HG02938 (cell line): ENCODE measurements around the gene NCMAP.
"Not testable (repeated sequence)": the region's sequence is repeated elsewhere in the genome, so short reads cannot be mapped to it uniquely, and the experiment has no call there.

Source experiments
- ATAC-seq: cut with Tn5 transposase; IDR thresholded peaks from one replicate; pipeline ENCODE4 v1.9.1; 2021; ENCODE audit warnings: mild to moderate bottlenecking, moderate library complexity; ENCODE audit not compliant: unreplicated experiment

NCMAP gene, protein sequence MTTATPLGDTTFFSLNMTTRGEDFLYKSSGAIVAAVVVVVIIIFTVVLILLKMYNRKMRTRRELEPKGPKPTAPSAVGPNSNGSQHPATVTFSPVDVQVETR

DNA sequence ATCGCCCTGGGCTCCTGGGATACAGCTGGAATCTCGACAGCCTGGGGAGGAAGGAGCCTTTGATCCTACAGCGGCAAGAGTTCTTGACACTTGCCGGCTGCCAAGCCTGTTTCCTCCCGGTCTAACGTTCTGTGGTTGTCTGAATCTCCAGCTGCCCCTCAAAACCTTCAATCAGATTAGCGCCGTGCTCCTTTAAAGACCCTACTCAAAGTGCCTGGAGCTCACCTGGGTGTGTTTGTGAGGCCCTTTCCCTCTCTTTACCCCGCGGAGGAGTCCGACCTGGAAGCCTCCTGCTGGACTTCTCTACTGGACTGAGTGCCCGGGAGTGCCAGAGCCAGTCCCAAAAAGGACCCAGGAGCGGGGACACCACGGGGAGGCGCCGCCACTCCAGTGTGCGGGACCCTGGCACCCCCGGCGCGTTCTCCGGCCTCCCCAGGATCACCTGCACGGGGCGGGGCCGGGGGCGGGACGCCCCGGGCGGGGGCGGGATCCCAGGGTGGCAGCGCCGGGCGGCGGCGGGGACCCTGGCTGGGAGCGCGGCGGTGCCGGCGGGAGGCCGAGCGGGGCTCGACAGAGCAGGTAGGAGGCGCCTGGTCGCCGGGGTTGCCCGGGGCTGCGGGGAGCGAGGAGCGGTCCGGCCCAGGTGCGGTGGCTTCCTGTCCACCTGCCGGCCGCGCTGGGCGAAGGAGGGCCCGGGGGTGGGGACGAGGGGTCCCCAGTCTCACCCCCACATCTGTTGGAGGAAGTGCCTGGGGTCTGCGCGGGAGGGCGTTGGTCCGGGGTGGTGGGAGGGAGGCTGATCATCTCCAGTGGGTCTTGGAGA, at the start of gene NCMAP:
NCMAP (plus strand) TSS at position 497 of the 823 bp plus-strand sequence. CDS start 39,344 bp downstream, outside the sequence.
- ATAC-seq = no peak

DNA sequence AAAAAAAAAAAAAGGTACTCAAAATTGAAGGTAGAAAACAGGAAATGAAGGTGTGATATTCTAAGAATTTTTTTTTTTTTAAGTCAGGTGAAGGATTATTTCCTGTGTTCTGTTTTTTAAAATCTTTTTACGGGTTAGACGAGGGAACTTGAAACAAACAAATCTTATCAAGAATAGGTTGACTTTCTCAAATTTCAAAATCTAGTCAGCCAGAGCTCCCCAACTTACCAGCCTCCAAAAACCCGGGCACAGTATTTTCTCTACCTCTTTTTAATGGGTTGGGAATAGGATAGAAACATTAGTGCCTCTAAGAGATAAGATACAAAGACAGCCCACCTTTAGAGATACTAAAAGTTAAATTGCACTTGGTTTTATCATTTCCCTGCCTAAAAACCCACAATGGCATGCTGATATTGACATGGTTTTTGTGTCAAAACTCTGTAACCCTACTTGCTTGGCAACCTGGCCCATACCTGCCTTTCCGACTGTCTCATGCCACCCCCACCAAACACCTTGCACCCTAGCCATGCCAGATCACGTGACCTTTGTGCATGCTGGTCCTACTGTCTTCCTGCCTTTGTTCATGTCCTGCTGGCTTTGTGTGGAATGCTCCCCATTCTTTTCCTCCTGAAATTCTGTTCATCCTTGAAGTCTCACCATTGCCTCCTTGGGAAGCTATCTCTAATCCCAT, 49.1 kb upstream of the NCMAP start:
- no peak for ATAC-seq

DNA sequence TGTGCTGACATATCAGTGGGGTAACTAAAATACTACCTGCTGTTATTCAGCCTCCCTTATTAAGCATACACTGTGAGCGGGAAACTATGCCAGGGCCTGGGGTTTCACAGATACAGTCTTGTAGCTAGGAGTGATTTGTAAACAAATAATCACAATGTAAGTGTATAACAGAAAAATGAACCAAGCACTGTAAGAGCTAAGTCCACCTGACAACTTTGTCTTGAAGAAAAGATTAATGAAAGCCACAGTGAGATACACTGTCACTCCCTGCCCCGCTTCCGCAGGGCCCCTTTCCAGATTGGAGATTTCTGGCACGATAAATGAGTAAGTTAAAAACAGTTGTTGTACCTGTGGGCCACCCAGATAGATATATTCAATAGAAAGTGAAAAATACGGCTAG, 48.5 kb upstream of the NCMAP start:
- ATAC-seq = no peak

DNA sequence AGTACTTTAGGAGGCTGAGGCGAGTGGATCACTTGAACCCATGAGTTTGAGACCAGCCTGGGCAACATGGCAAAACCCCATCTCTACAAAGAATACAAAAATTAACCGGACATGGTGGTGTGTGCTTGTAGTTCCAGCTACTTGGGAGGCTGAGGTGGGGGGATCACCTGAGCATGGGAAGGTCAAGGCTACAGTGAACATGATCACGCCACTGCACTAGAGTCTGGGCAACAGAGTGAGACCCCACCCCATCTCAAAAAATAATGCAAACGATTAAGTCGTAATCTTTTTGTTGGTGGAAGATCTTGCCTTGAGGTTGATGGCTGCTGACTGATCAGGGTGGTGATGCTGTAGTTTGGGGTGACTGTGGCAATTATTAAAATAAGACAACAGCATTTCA, 47.0 kb upstream of the NCMAP start:
- ATAC-seq = no peak

DNA sequence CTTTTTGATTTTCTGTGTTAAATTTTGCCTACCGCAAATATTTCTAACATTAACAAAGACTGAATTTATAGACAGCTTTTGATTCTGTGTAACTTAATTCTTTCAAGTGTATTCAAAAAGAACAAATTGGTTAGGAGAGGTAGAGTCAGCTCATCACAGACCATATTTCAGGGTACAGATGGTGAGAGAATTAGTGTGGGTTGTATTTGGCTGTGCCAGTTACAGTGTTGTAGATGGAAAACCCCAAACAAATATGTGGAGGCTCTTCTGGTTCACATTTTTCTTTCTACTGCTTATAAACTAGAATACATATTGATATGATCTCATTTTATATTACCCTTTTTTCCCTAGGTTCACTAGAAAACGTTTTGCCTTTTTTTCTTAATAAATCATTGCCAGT, 42.2 kb upstream of the NCMAP start:
- ATAC-seq = no peak

DNA sequence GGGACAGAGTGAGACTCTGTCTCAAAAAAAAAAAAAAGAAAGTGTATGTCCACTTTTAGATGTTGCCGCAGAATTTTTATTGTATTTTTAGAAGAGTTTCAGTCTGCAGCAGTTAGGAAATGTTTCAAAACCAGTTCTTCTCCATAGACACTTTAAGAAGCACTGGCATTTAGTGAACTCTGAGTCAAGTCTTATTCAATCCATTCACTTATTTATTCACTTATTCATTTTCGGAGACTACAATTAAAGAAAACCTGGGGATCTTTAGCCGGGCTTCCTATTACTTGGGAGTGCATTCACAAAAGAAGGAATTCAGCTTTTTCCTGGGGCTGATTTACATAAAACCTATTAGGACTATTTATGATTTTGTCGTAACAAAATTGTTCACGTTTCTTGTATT, 40.9 kb upstream of the NCMAP start:
- no peak for ATAC-seq

DNA sequence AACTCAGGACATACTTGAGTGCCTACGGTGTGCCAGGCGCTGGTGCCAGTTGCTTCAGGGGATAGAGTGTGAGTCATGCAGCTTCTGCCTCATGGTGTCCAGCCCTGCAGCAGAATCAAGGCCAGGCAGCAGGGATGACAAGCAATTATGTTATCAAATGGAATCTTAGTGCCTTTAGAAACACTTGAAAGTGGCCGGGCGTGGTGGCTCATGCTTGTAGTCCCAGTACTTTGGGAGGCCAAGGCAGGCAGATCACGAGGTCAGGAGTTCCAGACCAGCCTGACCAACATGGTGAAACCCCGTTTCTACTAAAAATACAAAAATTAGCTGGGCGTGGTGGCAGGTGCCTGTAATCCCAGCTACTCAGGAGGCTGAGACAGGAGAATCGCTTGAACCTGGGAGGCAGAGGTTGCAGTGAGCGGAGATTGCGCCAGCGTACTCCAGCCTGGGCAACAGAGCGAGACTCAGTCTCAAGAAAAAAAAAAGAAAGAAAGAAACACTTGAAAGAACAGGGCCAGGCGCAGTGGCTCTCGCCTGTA, 40.1 kb upstream of the NCMAP start:
- not testable (repeated sequence) for ATAC-seq

DNA sequence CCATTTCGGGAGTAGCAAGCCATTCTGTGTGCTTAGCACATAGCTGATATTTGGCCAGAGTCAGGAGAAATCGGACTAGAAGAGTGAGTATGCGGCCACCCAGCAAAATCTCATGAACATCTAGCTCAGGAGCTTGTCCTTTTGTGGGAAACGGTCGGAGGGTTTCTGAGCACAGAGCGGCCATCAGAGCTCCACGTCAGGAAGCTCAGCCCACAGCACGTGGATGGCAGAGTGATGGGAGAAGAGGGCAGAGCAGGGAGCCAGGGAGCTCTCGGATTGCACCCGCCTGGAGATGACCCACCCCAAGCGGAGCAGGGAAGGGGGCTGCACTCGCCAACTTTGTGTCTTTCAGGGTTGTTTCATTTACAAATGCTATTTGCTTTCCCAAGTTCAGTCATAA, 39.4 kb upstream of the NCMAP start:
- ATAC-seq = no peak

DNA sequence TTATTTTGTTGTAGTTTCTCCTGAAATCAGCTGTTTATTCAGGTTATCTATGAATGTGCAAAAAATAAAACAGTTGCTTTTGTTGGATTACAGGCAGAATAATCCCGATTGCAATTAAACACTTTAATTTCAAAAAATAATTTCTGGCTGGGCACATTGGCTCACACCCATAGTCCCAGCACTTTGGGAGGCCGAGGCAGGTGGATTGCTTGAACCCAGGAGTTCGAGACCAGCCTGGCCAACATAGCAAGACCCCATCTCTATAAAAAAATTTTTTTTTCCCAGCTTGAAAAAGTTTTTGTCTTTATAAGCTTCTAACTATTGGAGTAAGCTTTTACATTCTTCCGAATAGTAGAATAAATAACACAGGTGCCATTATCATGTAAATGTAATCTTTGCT, 38.0 kb upstream of the NCMAP start:
- ATAC-seq = no peak

DNA sequence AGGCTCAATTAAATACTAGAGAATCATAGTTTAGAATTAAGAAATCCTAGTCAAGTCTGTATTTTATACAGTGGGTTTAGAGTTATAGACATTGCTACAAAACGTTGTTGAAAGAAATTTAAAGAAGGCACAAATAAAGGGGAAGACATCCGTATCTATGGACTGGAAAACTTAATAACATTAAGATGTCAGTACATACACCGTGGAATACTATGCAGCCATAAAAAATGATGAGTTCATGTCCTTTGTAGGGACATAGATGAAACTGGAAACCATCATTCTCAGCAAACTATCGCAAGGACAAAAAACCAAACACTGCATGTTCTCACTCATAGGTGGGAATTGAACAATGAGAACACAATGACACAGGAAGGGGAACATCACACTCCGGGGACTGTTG, 35.6 kb upstream of the NCMAP start:
- not testable (repeated sequence) for ATAC-seq

DNA sequence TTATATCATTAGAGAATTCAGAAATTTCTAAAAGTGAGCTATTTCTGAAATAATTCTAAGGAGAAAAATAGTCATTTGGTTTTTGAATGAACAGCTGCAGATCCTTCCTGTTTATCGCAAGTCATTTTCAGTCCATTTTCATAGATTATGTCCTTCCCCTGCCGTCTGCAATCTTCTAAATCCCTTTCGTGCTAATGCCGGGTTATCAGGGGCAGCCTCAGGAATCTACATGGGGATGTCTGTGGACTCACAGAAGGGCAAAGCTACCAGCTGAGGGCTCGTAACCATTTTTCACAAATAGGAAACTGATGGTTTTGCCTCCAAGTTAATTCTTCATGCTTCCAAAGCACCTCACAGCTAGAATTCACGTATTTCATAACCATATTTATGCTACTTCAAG, 30.3 kb upstream of the NCMAP start:
- ATAC-seq = no peak

DNA sequence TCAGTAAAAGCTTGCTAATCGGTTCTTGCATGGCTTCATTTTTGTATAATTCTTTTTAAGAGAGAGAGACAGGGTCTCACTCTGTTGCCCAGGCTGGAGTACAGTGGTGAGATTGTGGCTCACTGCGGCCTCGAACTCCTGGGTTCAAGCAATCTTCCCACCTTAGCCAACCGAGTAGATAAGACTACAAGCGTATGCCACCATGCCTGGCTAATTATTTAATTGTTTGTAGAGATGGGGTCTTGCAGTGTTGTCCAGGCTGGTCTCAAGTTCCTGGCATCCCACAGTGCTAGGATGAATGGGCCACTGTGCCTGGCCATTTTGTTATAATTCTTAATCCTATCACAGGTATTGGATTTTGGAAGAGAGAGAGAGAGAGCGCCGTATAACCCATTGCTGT, 29.8 kb upstream of the NCMAP start:
- no peak for ATAC-seq

DNA sequence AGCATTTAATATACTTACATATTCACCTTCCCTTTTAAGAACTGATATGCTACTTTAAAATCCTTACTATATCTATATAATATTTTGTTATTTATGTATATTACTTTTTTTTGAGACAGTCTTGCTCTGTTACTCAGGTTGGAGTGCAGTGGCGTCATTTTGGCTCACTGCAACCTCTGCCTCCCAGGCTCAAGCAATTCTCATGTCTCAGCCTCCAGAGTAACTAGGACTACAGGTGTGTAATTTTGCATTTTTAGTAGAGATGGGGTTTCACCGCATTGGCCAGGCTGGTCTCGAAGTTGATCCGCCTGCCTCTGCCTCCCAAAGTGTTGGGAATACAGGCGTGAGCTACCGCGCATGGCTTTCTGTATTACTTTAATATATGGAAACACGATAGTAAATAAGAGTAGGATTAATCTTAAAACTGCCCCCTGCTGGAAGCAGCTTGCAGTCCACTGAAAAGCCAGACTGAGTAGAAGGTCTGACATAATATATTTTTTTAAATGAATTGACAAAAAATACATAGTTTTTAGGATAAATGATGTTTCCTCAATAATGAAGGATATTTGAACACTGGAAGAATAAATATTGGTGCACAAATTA, 28.8 kb upstream of the NCMAP start:
- ATAC-seq = no peak

DNA sequence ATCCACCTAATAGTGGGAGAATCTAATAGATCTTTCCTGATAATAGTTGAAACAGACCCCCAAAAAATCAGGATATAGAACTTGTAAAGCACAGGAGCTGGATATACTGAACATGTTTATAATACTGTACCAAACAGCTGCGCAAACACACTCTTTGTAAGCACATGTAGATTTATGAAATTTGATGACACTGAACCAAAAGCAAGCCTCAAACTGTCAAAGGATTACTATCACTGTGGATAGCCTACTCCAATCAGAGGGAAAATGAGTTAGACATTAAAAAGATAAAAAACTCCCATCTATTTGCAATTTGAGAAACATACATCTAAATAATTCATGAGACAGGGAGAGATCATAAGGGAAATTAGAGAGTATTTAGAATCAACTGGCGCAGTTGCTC, 27.1 kb upstream of the NCMAP start:
- no peak for ATAC-seq

DNA sequence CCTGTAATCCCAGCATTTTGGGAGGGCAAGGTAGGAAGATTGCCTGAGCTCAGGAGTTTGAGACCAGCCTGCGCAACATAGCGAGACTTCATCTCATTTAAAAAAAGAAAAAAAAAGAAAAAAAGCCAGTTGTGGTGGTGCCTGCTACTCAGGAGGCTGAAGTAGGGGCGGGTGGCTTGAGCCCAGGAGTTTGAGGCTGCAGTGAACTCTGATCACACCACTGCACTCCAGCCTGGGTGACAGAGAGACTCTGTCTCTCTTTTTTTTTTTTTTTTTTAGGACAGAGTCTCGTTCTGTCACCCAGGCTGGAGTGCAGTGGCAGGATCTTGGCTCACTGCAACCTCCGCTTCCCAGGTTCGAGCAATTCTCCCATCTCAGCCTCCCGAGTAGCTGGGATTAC, 26.6 kb upstream of the NCMAP start:
- ATAC-seq = not testable (repeated sequence)

DNA sequence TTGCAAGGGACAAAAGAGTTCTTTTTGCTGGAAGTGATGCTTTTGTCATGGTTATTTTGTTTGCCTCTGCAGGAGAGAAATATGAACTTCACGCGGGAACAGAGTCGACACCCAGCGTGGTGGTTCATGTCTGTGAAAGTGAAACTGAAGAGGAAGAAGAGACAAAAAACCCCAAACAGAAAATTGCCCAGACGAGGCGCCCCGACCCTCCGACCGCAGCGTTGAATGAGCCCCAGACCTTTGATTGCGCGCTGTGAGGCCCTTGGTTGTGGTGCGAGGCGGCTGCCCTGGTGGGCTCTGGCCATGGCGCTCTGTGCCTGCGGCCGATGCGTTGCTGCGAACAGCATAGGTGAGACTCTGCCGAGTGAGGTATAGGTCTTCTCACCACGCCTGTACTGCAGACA, 20.9 kb upstream of the NCMAP start:
- ATAC-seq = no peak

DNA sequence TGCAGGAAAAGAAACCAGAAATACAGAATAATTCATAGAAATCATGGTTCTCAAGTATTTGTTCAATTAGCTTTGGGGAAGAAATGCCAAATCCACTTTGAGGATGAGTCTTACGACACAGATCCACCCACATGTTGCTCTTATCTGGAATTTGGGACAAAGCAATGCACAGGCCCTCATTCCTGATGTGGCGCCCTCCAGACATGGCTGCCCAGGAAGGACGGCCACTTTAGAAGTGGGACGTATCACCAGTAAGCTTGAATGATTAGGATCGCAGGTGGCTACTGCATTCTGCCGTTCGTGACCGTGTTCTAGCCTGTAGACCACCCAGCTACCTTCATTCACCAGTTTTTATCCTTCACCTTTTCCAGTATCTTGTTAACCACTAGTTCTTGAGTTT, 20.1 kb upstream of the NCMAP start:
- ATAC-seq = no peak

DNA sequence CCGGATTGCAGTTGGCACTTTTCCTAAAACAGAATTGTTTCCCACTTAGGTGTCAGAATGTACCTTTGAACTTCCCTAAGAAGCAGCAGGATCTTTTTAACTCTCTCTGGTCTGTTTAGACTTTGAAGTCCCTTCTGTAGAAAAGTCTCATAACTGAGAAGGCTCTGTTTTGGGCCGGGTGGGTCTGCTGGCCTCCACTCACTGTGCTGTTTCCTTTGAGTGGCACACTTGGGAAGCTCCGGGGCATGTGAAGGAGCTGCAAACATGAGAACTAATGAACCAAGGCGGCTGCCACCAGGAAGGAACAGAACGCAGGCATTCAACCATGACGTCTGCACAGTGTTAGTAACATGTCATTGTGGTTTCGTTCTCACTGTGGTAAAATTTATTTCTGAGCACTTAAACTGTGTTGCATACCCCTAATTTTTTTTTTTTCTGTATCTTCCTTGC, 19.5 kb upstream of the NCMAP start:
- ATAC-seq = peak; percentile 60

DNA sequence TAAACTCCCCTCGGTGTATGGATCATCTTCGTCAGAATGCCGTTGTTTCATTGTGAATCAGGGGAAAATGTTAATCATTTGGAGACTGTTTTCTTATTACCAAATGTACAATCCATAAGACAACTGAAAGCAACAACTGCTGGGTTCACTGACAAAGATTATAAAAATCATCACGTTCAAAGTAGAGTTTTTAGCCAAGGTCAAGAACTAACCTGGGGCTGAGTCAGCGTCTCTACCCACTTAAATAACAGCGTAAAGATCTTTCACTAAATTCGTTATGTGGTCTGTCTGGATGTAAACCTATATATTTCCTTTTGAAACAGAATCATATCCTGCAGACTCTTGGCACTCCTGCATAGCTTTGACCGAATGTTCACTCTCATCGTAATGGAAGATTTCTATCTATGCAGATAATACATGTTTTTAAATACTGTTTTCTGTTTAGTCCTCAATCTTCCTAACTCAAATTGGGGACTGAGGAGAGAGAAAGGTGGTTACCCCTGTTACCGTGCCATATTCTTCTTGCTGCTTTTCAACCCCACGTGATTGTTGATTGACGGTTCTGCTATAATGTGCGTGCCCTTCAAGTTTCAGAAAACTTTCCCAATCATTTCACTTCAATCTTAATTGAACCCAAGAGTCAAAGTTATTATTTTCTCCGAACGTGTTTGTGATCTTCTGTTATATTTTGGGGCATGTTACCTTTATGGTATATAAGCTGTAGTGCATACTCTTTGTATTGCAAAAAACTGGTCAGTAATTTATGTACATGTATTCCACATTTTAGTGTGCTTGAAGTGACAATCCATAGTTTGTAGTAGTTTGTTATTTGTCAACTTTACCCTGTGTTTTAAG, 15.6 kb upstream of the NCMAP start:
- ATAC-seq = no peak

DNA sequence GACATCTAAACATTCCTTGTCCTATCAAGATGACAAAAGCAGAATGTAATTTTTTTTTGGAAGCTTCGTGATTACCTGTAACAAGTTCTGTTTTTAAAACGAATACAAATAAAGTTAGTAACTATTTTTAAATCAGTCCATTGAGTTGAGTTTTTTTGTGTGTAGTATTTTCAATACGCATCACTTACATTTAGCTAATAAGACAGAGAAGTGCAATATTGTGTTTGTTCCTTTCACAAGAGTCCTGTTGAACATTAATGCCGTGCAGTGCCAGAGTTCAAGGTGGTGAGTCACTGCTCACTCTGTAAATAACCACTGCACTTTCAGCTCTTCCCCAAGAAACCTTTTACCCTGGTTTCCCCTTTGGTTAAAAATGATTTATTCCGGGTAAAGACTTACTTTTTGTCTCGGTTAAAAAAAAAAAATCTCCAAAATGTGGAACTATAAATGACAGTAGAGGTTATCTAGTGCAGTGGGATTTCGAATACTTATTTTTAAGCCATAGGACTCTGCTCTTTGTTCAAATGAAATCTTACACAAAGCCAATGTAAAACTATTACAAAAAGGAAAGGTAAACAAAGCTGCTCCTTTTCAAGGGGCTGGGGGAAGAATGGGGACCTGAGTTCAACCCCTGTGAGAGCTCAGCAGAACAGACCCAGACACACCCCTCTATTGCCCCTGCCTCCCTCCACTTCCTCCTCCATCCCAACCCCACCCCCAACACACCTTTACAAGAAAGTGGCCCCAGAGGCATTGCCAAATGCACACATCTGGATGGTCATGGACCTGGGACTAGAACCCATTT, 14.8 kb upstream of the NCMAP start:
- ATAC-seq = no peak
